GM18951 (cell line): Measurements from ENCODE around the gene C13orf46.

ENCODE experiments used
- POLR2A ChIP-seq: IDR thresholded peaks from 4 replicates; pipeline ENCODE4 v1.6.1; 2011; ENCODE audit warnings: mild to moderate bottlenecking; ENCODE audit not compliant: insufficient read length, insufficient read depth; ENCODE audit errors: extremely low read depth
- in situ Hi-C: fragments of 300-500 bp; cut with MboI; formaldehyde crosslinking; loops from one replicate; pipeline ENCODE4 v1.12.0; 2022; ENCODE audit warnings: low sequenced_read_pairs, mixed read lengths, inconsistent platforms; ENCODE audit not compliant: unreplicated experiment

C13orf46 gene

DNA sequence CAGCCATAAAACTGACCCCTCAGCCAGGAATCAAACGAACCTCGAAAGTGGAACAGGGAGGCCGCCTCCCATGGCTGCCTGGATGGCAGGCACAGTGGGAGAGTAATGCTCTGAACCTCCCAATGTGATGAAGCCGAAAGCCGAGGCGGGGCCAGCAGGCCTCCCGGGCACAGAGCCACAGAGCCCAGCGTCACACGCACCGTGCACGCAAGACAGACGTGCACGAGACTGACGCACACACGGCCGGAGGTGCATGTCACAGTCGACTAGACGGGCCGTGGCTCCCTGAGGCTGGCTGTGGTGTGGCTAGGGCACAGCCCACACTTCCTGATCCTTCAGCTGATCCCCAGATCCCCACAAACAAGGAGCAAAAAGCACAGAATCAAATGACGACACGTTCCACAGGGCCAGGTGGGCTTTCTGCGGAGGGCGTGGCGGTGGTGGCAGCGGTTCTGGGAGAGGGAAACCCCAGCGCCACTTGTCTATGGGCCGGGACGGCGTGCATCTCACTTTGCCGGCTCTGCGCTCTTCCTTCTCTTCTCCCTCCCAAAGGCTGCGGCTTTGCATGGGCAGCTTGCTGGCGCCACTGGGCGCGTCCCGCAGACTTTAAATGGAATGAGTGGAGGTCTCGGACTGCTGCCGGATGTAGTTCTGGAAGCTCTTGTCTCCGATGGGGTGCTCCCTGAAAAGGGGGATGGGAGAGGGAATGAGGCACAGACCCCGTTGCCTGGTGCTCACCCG, 5.0 kb upstream of the C13orf46 start:
- in situ Hi-C loops, result no loop called here
- no peak for TF ChIP-seq POLR2A

DNA sequence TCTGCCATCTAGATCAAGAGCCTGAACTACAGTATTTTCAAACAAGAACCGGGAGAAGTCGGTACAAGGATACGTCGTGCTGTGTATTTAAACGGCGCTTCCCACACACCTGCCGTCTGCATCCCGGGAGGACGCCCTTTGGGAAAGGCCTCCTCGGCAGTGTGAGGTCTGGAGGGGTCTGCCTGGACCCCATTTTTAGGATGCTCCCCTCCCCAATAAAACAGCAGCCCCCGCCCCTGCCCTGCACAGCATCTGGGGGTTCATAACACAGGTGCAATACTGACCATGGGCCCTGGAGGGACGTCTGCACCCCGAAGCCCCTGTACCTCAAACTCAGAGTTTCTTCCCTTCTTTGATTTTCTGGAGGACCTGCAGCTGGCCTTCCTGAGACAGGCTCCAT, 4.1 kb upstream of the C13orf46 start:
- no peak for TF ChIP-seq POLR2A
- in situ Hi-C loops, result no loop called here

DNA sequence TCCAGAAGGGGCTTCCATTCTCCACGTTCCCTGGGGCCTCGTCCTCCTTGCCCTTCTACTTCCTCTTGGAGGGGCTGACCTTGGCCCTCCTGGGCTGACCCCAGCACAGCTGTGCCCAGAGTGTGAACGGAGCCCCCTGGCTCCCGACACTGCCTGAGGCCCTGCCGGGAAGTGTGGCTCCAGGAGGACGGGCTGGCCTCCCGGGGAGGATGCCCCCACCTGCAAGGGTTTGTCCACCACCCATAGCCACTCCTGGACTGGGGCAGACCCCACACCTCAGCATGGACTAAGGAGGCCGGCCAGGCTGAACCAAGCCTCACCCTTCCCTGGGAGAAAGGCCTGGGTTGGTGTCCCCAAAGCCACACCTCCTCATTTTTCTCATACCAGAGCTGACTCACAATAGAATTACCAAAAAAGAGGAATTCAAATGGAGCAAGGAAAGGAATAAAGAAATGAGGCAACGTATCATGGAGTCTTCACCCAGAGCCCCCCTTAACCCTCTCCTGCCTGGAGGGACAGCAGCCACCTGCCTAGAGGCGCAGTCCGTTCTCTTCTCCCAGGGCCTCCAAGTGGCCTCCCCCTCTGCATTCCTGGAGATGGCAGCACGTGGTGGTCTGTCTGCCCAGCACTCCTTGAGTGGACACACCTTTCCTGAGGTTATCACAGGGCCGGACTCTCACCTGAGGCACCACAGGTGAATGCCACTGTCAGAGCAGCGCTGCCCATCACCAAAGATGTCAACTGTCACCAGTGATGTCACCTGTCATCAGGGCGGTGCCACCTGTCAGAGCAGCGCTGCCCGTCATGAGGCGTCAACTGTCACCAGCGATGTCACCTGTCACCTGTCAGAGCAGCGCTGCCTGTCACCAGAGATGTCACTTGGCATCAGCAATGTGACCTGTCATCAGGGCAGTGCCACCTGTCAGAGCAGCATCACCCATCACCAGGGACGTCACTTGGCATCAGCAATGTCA, 3.1 kb upstream of the C13orf46 start:
- in situ Hi-C loops, result no loop called here
- TF ChIP-seq POLR2A, result no peak

DNA sequence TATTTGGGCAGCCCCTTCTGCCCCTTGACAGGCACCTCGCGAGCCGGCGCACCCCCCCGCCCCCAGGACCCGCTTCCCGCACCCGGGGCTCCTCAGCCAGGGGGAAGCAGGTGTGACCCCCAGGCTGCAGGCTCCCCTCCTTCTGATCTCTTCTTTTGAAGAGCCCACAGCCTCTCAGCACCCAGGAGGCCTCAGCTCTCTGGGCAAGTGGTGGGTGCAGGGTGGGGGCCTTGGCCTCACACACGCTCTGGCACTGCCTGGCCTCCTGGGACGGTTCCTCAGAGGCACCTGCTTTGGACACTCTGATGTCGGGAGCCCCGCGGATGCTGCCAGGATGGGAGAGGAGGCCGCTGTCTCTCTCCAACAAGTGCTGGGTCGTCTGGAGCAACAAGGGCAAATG, 1.5 kb upstream of the C13orf46 start:
- in situ Hi-C loops, result no loop called here
- no peak for TF ChIP-seq POLR2A

DNA sequence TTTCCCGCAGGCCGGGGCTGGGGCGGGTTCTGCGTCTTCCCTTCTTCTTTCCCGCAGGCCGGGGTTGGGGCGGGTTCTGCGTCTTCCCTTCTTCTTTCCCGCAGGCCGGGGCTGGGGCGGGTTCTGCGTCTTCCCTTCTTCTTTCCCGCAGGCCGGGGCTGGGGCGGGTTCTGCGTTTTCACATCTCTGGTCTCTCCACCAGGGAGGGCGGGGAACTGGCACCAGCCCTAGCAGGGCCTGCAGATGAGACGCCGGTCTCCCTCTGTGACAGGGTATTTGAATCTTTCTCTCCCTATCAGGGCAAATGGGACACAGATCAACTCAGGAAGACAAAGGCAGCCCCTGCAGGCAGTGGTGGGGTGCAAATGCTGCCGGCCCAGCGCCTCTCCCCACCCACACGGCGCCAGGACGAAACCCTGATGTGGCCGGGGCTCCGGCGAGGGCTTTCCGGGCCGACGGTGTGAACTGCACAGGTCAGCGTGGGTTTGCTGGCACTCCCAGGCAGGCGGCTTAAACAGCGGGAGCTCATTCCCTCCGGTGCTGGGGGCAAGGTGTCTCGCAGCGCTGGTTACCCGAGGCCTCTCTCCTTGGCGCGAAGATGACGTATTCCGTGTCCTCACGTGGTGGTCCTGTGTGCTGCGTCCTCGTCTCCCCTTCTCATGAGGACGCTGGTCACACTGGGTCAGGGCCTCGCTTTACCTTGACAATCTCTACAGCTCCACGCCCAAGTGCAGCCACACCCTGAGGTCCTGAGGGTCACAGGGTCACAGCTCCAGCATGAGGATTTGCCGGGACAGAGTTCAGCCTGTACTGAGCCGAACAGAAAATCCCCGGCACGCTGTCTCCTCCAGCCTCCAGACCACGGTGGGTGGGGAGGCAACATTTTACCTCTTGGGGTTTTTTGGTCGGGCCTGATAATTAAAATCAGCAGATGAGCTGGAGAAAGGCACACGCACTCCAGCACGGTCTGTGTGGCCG, 717 bp upstream of the C13orf46 start:
- in situ Hi-C loops, result no loop called here
- TF ChIP-seq POLR2A, result no peak

DNA sequence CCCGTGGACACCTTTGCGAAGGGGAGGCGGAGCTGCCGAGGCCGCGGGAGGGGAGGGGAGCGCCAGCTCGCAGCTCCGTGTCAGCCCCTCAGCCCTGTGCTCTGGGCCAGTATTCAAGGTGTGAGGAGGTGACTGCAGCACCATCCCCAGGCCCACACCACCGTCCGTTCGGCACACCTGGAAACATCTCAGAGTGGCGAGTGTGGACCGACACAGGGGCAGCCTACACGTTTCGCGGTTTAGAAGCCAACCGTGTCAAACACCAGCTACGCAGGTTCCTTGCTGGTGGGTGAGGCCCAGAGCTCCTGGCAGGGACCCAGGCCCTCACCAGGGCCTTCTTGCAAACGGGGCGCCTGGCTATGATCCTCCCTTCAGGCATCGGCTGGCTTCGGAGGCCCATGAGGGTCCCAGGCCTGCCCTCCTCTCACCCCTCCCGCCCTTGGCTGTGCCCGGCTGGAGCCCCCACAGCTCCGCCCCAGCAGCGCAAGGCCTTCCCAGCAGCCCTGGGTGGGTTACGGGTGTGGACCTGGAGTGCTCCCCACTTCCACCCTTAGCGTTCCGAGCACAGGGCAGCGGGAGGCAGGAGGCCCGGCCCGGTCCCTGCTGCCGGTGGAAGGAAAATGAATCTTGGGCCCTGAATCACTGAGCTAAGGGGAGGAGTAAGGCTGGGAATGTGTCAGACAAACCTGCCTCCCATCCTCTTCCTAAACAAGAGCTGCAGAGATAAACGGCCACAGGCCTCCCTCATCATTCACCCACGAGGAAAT, 1.2 kb downstream of the C13orf46 start:
- no peak for TF ChIP-seq POLR2A
- in situ Hi-C loops, result no loop called here

DNA sequence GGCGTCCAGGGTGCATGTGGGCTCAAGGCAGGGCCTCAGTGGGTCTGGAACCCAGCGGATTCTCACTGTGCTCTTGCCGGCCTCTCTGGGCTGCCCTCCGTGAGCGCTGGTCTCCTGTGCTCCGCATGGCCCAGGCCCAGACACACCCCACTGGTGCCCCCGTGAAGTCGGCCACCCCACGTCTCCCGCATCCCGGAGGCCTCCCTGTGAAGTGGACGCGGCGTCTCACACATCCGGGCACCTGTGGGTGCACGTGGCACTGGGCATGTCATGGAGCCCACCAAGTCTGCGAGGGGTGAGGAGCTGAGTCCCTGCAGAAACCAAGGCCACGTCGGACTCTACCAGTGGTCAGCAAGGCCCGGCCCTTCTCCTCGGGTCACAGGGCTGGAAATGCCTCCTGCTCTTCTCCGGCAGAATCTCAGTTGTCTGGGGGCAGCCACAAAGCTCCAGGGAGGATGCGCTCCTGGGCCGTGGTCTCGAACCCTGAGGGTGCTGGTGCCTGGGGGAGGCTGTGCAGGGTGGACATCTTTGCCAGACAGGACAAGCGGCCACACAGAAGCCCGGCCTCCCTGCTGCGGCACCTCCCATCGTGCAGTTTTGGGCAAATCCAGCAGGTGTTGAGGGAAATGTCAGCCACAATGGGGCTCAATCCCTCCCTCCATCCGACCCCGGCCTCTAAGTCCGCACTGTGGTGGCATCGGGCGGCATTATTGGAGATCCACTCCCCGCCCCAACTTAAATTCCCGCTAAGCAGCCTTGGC, 2.2 kb downstream of the C13orf46 start:
- in situ Hi-C loops, result no loop called here
- no peak for TF ChIP-seq POLR2A

DNA sequence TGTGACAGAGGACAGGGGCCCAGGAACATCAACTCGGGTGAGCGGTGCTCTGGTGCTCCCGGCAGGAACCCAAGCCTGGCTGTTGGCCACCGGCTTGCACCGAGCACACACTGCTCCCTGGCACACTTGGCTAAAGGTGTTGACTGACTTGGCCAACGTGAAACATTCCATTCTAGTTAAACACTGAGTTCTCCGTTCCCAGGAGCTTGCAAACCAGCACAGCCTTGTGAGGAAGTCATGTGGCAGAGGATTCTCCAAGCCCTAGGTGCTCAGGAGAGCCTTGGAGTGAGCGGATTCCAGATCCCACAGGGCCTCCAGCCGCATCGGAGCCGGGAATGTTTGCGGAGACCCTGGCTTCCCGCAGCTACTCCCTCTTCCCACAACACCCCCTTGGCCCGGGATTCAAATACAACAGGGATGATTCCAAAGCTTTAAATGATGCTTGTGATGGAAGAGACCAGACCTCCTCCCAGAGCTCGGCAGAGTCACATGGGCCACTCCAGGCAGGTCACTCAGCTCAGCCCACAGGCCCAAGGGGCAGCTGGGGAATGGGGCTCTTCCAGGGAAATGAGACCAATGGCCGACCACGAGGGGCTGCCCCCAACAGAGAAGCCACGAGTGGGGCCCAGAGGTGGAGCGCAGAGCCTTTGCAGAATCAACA, 2.9 kb downstream of the C13orf46 start:
- no peak for TF ChIP-seq POLR2A
- in situ Hi-C loops, result no loop called here

DNA sequence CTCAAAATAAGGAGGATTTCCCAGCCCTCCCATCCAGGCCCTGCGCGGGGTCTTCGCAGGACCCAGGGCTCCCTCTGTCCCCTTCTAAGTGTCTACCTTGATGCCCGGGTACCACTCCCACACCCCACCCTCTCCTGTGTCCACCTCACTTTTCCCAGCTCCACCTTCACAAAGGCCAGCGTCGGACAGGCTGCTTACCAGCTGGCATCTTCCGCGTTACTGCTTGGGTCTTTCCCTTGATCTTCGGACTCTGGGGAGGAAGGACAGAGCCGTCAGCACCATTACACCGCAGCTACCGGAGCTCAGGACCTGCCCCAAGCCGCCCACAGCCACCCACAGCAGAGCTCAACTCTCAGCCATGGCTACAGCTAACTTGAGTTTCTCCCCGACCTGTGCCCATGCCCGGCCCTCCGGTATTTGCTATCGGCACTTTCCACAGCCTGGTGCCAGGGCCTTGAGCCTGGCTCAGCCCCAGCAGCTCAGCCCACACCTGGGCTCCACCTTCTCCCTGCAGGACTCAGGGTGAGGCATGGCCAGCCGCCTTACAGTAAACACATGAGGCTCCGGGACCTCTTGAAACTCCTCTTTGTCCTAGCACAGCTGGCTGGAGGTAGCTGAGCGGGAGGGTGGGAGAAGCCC, 3.8 kb downstream of the C13orf46 start:
- in situ Hi-C loops, result no loop called here
- TF ChIP-seq POLR2A, result no peak

DNA sequence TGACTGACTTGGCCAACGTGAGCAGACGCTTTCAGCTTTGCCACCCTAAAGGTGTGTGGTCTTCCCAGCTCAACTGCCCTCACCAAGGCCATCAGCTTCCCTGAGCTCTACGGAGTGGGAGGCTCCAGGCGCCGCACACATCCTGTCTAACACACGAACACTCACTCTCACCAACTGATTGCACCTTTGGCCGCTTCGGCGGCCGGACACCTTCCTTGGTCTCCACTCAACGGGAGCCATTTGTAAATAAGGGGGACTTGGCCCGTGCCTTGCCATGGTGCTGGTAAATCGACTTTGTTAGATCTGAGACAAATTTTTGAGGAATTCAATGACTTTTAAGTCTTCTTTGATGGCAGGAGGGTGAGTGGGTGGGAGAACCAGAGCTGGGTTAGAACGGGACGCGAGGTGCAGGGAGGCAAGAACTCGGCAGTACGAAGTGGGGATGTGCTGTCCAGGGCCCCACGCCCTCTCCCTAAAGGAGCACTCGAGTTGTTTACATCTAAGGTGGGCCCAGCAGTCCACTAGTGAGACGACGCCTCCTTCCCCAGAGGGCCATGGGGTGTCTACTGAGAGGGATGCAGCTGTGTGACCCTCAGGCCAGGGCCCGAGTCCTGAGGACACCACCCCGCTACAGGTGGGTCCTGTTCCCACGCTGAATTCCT, 4.4 kb downstream of the C13orf46 start:
- no peak for TF ChIP-seq POLR2A
- in situ Hi-C loops, result no loop called here
